Muscle layer of duodenum (tissue), 2 donors: ENCODE results near the gene ANTXR1.

Experiments used
- H3K27ac ChIP-seq: one replicate; pipeline ENCODE4 v1.7.0; 2013; ENCODE audit warnings: mild to moderate bottlenecking, low read length
- H3K27me3 ChIP-seq: one replicate; pipeline ENCODE4 v1.7.0; 2013; ENCODE audit warnings: low read depth, mild to moderate bottlenecking, control low read depth, low read length
- H3K36me3 ChIP-seq, 2 donors: one replicate each; pipeline ENCODE4 v1.7.0; 2013; ENCODE audit warnings: low read length in 2 of 2, control low read depth in 1 of 2, mild to moderate bottlenecking in 1 of 2; ENCODE audit not compliant: insufficient read depth in 2 of 2, control insufficient read depth in 1 of 2
- H3K4me1 ChIP-seq, 2 donors: one replicate each; pipeline ENCODE4 v1.7.0; 2013; ENCODE audit warnings: low read length in 2 of 2, mild to moderate bottlenecking in 2 of 2, control low read depth in 1 of 2, moderate library complexity in 1 of 2; ENCODE audit not compliant: insufficient read depth in 2 of 2, control insufficient read depth in 1 of 2
- H3K4me3 ChIP-seq, 2 donors: one replicate each; pipeline ENCODE4 v1.7.0; 2013; ENCODE audit warnings: low read length in 2 of 2, low read depth in 1 of 2, mild to moderate bottlenecking in 1 of 2
- H3K9me3 ChIP-seq, 2 donors: one replicate each; pipeline ENCODE4 v1.7.0; 2013; ENCODE audit warnings: low read length in 2 of 2, control low read depth in 1 of 2, mild to moderate bottlenecking in 1 of 2; ENCODE audit not compliant: control insufficient read depth in 1 of 2
- donor health status: healthy.

ANTXR1 gene

DNA sequence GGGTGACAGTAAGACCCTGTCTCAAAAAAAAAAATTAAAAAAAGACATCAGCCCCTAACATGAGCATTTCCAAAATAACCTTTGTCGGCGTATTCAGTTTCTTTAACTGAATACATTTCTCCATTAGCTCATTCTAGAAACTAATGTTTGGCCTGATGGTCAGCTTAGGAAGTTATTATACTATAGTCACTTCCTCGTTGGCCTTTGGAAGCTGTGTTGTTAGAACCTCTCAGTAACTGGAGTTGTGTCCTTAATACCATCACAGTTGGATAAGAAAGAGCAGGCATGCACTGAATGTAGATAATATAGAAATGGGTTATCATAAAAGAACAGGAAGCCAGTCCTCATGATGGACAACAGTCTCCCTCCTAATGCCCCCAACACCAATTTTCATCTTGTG is 112.8 kb downstream of the ANTXR1 start:
- Histone ChIP-seq H3K9me3 (no peaks in the 10 kb centered on the region), H3K4me3 (no peak overlapping the region), H3K4me1 (no peaks in the 10 kb centered on the region), H3K36me3 (peaks cover 0 to 16% of the 10 kb centered on the region in 2 donors), H3K27ac (no peak overlapping the region), H3K27me3 (no peaks in the 10 kb centered on the region)

DNA sequence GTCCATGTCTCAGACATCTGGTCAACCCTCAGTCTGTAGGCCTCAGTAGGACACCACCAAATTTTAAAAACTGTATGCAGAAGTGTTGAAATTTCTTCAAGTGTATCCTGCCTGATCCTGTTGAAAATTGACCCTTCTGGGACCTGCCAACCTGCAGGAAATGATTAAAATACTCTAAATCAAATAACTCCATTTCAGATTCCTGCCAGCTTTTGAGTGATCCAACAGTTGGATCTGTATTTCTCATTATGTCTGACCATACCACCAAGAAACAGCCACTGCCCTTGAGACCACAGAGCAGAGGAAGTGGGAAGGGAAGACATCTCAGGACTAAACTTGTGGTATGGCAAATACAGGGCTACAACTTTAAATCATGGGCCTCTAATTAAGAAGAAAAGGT is 113.4 kb downstream of the ANTXR1 start:
- no peaks in the 10 kb centered on the region for H3K9me3 ChIP-seq

GRCh38 chr2:69131452-69131851 is 118.5 kb downstream of the ANTXR1 start:
- no peaks in the 10 kb centered on the region for H3K27me3 ChIP-seq
- H3K9me3 ChIP-seq = no peaks in the 10 kb centered on the region
- H3K4me3 ChIP-seq = no peak overlapping the region
- H3K4me1 ChIP-seq = no peaks in the 10 kb centered on the region
- peaks cover 0 to 8% of the 10 kb centered on the region in 2 donors for H3K36me3 ChIP-seq
- no peak overlapping the region for H3K27ac ChIP-seq

More for the DNA sequence above, 113.4 kb downstream of the ANTXR1 start:
- peaks cover 0 to 16% of the 10 kb centered on the region in 2 donors for H3K36me3 ChIP-seq
- H3K4me1 ChIP-seq = no peaks in the 10 kb centered on the region
- H3K27ac ChIP-seq = no peak overlapping the region
- H3K27me3 ChIP-seq = no peaks in the 10 kb centered on the region
- no peak overlapping the region for H3K4me3 ChIP-seq

GRCh38 chr2:69131983-69132675 is 119.2 kb downstream of the ANTXR1 start:
- Histone ChIP-seq H3K4me1 (no peaks in the 10 kb centered on the region), H3K36me3 (peaks cover 0 to 8% of the 10 kb centered on the region in 2 donors), H3K27ac (no peak overlapping the region), H3K9me3 (no peaks in the 10 kb centered on the region), H3K27me3 (no peaks in the 10 kb centered on the region), H3K4me3 (no peak overlapping the region)

DNA sequence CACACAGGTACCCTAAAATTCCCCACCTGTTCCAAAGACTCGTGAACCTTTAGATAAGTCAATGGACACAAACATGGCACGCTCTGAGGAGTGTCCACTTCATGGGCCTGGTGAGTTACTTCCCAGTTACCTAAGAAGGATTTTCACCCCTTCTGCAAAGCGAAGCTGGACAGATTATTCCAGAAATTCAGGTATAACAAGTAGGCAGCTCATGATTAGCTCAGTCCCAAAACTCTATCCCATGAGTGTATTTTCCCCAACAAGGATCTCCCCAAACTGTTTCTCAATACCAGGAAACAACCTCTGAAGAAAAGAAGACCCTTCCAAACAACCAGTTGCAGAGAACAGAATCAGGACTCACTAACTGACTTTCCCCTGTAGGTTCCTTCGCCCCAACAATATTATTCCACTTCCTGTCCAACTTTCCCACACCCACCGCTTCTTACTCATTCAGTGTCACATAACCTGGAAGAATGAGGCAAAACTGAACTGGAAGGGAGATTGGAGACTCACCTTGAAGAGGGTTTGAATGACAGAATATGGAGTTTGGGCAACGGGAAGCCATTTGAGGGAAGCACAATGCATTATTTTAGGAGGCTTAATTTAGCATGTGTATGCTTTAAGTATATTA is 120.1 kb downstream of the ANTXR1 start:
- Histone ChIP-seq H3K4me3 (no peak overlapping the region), H3K4me1 (no peaks in the 10 kb centered on the region), H3K36me3 (peaks cover 0 to 8% of the 10 kb centered on the region in 2 donors), H3K27ac (no peak overlapping the region), H3K9me3 (no peaks in the 10 kb centered on the region), H3K27me3 (no peaks in the 10 kb centered on the region)

DNA sequence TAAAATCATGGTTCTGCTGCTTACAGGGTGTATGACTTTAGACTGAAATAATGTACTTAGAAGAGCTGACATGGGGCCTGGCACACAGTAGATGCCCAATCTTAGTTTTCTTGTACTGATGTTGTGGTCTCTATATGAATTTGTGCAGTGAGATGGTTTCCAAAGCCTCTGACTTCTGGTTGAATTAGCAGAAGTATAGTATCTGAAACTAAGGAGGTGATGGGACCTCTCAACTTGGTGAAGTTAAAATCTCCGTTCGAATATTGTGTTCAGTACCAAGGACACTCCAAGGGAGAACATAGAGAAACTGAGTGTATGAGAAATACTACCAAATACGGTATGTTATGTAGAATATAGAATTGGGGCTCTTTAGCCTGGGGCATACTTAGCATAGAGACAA is 120.9 kb downstream of the ANTXR1 start:
- Histone ChIP-seq H3K36me3 (peaks cover 0 to 8% of the 10 kb centered on the region in 2 donors), H3K27ac (no peak overlapping the region)

DNA sequence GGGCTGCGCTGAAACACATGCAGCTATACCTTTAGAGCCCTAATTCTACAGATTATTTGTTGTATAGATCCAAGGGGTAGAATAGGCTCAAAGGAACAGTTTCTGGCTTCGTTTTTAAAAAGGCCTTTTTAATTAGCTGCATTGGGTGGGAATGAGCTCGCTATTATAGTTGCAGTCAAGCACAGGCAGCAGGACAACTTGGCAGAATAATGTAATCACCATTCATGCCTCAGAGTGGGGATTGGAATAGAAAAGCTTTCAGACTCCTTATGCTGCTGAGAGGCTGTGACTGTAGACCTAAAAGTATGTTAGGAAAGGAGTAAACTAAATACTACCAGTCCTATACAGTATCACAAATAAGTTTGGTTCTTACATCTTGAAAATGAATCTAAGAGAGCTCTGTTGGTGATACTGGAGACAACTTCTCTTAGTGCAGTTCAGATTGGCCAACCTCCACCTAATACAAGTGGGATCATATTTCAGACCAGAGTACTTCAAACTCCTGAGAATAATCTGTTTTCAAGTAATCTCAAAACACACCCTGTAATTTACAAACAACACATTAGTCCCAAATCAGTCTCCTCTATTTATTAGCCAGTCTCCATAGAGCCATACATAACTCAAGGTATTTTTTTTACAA is 121.4 kb downstream of the ANTXR1 start:
- no peaks in the 10 kb centered on the region for H3K27me3 ChIP-seq
- H3K36me3 ChIP-seq = peaks cover 0 to 8% of the 10 kb centered on the region in 2 donors
- no peaks in the 10 kb centered on the region for H3K4me1 ChIP-seq
- no peak overlapping the region for H3K4me3 ChIP-seq
- no peak overlapping the region for H3K27ac ChIP-seq
- no peaks in the 10 kb centered on the region for H3K9me3 ChIP-seq

More for the DNA sequence above, 120.9 kb downstream of the ANTXR1 start:
- no peaks in the 10 kb centered on the region for H3K4me1 ChIP-seq
- H3K27me3 ChIP-seq = no peaks in the 10 kb centered on the region
- no peak overlapping the region for H3K4me3 ChIP-seq
- H3K9me3 ChIP-seq = no peaks in the 10 kb centered on the region

DNA sequence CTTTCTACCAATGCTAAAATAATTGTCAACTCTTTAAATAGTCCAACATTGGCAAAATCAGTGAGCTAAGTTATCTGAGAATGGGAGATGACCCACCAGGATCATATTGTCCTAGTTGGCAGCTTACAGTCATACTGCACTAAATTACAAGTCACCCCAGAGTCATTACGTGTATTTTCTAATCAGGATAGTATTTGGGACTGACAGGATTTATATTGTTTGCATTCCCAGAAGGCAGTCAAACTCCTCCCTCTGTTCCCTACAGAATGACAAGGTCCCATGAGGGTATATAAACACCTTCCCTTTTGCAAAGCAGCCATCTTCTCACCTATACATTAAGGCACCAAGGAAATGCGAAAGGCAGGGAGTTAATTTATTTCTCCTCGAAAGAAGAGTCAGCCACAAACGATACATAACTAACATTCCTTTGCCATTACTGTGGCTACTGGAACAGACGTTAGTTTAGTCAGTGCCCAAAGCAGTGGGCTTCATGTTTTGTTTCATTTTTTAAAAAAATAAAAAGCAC is 125.3 kb downstream of the ANTXR1 start:
- Histone ChIP-seq H3K4me1 (no peaks in the 10 kb centered on the region), H3K4me3 (no peak overlapping the region), H3K27me3 (no peaks in the 10 kb centered on the region), H3K9me3 (no peaks in the 10 kb centered on the region), H3K27ac (no peak overlapping the region), H3K36me3 (peaks cover 0 to 5% of the 10 kb centered on the region in 2 donors)

DNA sequence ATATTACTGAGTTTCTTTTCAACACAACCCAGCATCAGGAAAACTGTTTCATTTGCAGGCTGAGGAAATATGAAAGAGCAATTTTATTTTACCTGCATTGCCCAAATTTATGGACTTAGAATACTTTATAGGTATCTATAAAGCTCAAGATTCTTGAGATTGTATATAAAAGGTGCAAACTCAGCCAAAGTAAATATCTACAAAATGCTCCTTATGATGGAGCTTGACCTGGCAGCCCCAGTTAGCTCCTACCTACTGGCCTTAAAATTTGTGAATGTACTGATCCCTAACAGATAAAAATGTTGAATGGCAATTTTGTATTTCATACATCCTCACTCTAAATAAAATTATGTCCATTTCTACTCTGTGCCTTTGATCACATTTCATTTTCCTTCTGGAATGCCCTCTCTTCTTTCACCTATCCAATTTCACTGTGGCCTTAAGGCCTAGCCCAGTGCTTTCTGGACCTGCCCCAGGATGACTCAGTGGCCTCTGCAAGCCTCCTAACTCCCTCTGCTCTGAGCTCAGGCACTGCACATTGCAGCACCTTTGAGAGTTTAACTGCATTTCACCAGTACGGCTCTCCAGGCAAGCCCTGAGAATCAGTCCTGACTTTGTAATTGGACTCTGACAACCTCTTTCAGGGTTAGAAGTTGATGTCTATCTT is 125.9 kb downstream of the ANTXR1 start:
- Histone ChIP-seq H3K27ac (no peak overlapping the region), H3K4me3 (no peak overlapping the region), H3K9me3 (no peaks in the 10 kb centered on the region), H3K4me1 (no peaks in the 10 kb centered on the region), H3K27me3 (no peaks in the 10 kb centered on the region), H3K36me3 (no peaks in the 10 kb centered on the region)

GRCh38 chr2:69139778-69140670 is 127.0 kb downstream of the ANTXR1 start:
- no peaks in the 10 kb centered on the region for H3K4me1 ChIP-seq
- no peaks in the 10 kb centered on the region for H3K9me3 ChIP-seq
- H3K4me3 ChIP-seq = no peak overlapping the region
- H3K27me3 ChIP-seq = no peaks in the 10 kb centered on the region
- H3K27ac ChIP-seq = no peak overlapping the region
- H3K36me3 ChIP-seq = peaks cover 0 to 6% of the 10 kb centered on the region in 2 donors
